Measurements from ENCODE around the gene SLC41A3. TPM values are rescaled to one million over a fixed set of nuclear protein-coding genes. Genes with fewer than 3 reads are reported as not detected.

The SLC41A3 gene
- polyA plus RNA-seq, 3 donors, result 2.8 to 18.2 (median 13.6) TPM

- intact Hi-C loops (cut with micrococcal nuclease), result no loop called here
- WGBS (ENCODE audit: insufficient coverage), result no CpG with 5 or more reads among the region's 1 CpG
These were observed 53.5 kb downstream of the SLC41A3 start for GRCh38 chr3:126030455-126030854.

GRCh38 chr3:126029241-126029640 is 54.7 kb downstream of the SLC41A3 start:
- Histone ChIP-seq H3K27me3 (ENCODE audit: control insufficient read depth in 2 of 2, insufficient read depth in 2 of 2, low read length in 2 of 2) (no peaks in the 10 kb centered on the region), H3K9ac (ENCODE audit: insufficient read depth, low read length, poor library complexity, severe bottlenecking) (no peak overlapping the region), H4K20me1 (ENCODE audit: insufficient read depth, low read length) (no peaks in the 10 kb centered on the region), H3K27ac (ENCODE audit: low read depth in 1 of 2, low read length in 2 of 2) (no peak overlapping the region), H3K4me3 (replicated peaks in 1 of 3; ENCODE audit: low read depth in 2 of 3, low read length in 3 of 3) (no peak overlapping the region), H3K36me3 (replicated peaks in 1 of 2; ENCODE audit: control insufficient read depth in 1 of 2, insufficient read depth in 2 of 2, low read length in 2 of 2) (peaks cover 1 to 10% of the 10 kb centered on the region in 2 donors), H3K9me3 (replicated peaks in 1 of 2; ENCODE audit: control insufficient read depth in 1 of 2, insufficient read depth in 1 of 2, low read length in 2 of 2) (peaks cover 10 to 15% of the 10 kb centered on the region in 2 donors), H3K4me2 (replicated peaks; ENCODE audit: extremely low read depth, low read length, poor library complexity, severe bottlenecking) (no peak overlapping the region), H3K4me1 (ENCODE audit: control insufficient read depth in 1 of 2, insufficient read depth in 2 of 2, low read length in 2 of 2) (no peaks in the 10 kb centered on the region), H2AFZ (ENCODE audit: insufficient read depth, low read depth, low read length, poor library complexity, severe bottlenecking) (no peak overlapping the region), H3K79me2 (ENCODE audit: insufficient read depth, low read length) (no peaks in the 10 kb centered on the region)
- Mint-ChIP-seq H3K36me3 (peaks cover 45 to 53% of the 10 kb centered on the region in 2 donors), H3K4me3 (no peak overlapping the region), H3K27me3 (ENCODE audit: low read depth in 3 of 3) (no peaks in the 10 kb centered on the region), H3K4me1 (peaks cover 2% of the 10 kb centered on the region), H3K27ac (no peak overlapping the region), H3K9me3 (peaks cover 10 to 26% (median 17%) of the 10 kb centered on the region in 7 donors)
- DNase-seq, result no peak
- intact Hi-C loops (cut with micrococcal nuclease), result no loop called here
- TF ChIP-seq CTCF (IDR thresholded peaks at IDR 0.05), result no peak

More at GRCh38 chr3:126030455-126030854, 53.5 kb downstream of the SLC41A3 start:
- peaks cover 10 to 15% of the 10 kb centered on the region in 2 donors for H3K9me3 ChIP-seq (replicated peaks in 1 of 2; ENCODE audit: control insufficient read depth in 1 of 2, insufficient read depth in 1 of 2, low read length in 2 of 2)
- no peak overlapping the region for H3K9ac ChIP-seq (ENCODE audit: insufficient read depth, low read length, poor library complexity, severe bottlenecking)
- no peak overlapping the region for H3K4me3 Mint-ChIP-seq
- no peak overlapping the region for H3K27ac Mint-ChIP-seq
- H3K4me1 Mint-ChIP-seq, result peaks cover 2% of the 10 kb centered on the region
- no peaks in the 10 kb centered on the region for H3K79me2 ChIP-seq (ENCODE audit: insufficient read depth, low read length)
- H3K36me3 Mint-ChIP-seq, result peaks cover 41 to 49% of the 10 kb centered on the region in 2 donors
- no peaks in the 10 kb centered on the region for H4K20me1 ChIP-seq (ENCODE audit: insufficient read depth, low read length)
- peaks cover 0 to 1% (median 0%) of the 10 kb centered on the region in 3 donors for H3K27me3 Mint-ChIP-seq (ENCODE audit: low read depth in 3 of 3)
- H3K4me1 ChIP-seq (ENCODE audit: control insufficient read depth in 1 of 2, insufficient read depth in 2 of 2, low read length in 2 of 2), result no peaks in the 10 kb centered on the region
- no peak for DNase-seq
- H3K27me3 ChIP-seq (ENCODE audit: control insufficient read depth in 2 of 2, insufficient read depth in 2 of 2, low read length in 2 of 2), result no peaks in the 10 kb centered on the region
- peaks cover 12 to 26% (median 17%) of the 10 kb centered on the region in 7 donors for H3K9me3 Mint-ChIP-seq
- H2AFZ ChIP-seq (ENCODE audit: insufficient read depth, low read depth, low read length, poor library complexity, severe bottlenecking), result no peak overlapping the region
- H3K4me2 ChIP-seq (replicated peaks; ENCODE audit: extremely low read depth, low read length, poor library complexity, severe bottlenecking), result no peak overlapping the region
- no peak overlapping the region for H3K4me3 ChIP-seq (replicated peaks in 1 of 3; ENCODE audit: low read depth in 2 of 3, low read length in 3 of 3)
- no peak overlapping the region for H3K27ac ChIP-seq (ENCODE audit: low read depth in 1 of 2, low read length in 2 of 2)
- TF ChIP-seq CTCF (IDR thresholded peaks at IDR 0.05), result no peak
- peaks cover 0 to 5% of the 10 kb centered on the region in 2 donors for H3K36me3 ChIP-seq (replicated peaks in 1 of 2; ENCODE audit: control insufficient read depth in 1 of 2, insufficient read depth in 2 of 2, low read length in 2 of 2)
